LNCAP (cell line): Measurements from ENCODE around the gene SLC22A1.

Experiments used
- CTCF ChIP-seq: fragments of 450-650 bp; IDR thresholded peaks from 2 replicates; pipeline ENCODE4 v1.5.1; 2017; ENCODE audit warnings: mild to moderate bottlenecking

The SLC22A1 gene

GRCh38 chr6:160188773-160189172, 67.2 kb downstream of the SLC22A1 start:
- TF ChIP-seq CTCF = no peak

- no peak for TF ChIP-seq CTCF
These were observed 68.5 kb downstream of the SLC22A1 start for GRCh38 chr6:160190081-160190480.

GRCh38 chr6:160190973-160191372, 69.4 kb downstream of the SLC22A1 start:
- TF ChIP-seq CTCF = no peak

- TF ChIP-seq CTCF = no peak
These were observed 71.2 kb downstream of the SLC22A1 start for GRCh38 chr6:160192840-160193239.

- no peak for TF ChIP-seq CTCF
These were observed 73.2 kb downstream of the SLC22A1 start for GRCh38 chr6:160194808-160195207.

GRCh38 chr6:160197662-160198061, 76.0 kb downstream of the SLC22A1 start:
- no peak for TF ChIP-seq CTCF

GRCh38 chr6:160198606-160199211, 77.1 kb downstream of the SLC22A1 start:
- TF ChIP-seq CTCF = no peak

GRCh38 chr6:160201061-160201460, 79.4 kb downstream of the SLC22A1 start:
- TF ChIP-seq CTCF = no peak
